ENCODE data around the gene MEIS1.

DNA sequence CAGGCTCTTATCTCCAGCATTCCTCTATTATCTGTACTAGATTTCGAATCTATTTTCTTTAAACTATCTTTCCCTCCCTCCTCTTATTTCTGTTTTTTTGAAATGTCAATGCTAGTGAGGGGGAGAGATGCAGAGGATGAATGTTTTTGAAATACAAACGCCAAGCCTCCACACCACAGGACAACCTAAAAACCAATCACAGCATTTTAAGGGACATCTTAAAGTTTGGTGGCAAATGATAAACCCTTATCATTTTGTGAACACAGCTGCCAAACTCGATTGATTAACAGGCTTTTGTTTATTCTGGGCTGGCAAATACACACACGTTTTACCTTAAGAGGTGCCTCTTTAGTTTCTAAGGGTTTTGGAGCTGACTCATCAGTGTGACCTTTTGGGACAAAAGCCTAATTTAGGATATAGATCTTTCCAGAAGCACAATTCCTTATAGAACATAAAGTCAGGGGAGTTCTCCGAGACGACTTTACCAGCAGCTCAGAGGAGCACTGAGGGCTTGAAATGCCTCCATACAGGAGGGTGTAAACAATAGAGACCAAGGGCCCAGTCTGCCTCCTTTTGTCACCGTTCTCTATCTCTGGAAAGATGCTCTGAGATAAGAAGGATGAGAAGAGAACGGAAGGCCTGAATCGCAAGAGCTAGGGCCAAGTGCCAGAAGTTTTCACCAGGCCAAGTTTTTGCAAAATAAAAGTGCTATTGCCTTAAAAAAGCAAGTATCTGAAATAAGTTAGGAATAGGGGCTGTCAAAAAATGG, 4.2 kb upstream of the MEIS1 start:
- TF ChIP-seq EZH2 (optimal IDR thresholded peaks at IDR 0.05; ENCODE audit: low read depth, low read length) = no peak
- TF ChIP-seq EZH2phosphoT487 (IDR thresholded peaks at IDR 0.05; ENCODE audit: low read length) = no peak
- TF ChIP-seq, protein P1, sequence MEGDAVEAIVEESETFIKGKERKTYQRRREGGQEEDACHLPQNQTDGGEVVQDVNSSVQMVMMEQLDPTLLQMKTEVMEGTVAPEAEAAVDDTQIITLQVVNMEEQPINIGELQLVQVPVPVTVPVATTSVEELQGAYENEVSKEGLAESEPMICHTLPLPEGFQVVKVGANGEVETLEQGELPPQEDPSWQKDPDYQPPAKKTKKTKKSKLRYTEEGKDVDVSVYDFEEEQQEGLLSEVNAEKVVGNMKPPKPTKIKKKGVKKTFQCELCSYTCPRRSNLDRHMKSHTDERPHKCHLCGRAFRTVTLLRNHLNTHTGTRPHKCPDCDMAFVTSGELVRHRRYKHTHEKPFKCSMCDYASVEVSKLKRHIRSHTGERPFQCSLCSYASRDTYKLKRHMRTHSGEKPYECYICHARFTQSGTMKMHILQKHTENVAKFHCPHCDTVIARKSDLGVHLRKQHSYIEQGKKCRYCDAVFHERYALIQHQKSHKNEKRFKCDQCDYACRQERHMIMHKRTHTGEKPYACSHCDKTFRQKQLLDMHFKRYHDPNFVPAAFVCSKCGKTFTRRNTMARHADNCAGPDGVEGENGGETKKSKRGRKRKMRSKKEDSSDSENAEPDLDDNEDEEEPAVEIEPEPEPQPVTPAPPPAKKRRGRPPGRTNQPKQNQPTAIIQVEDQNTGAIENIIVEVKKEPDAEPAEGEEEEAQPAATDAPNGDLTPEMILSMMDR (IDR thresholded peaks at IDR 0.05; ENCODE audit: low read length) = no peak
